Measurements from ENCODE around the gene NOD2. TPM values are rescaled to one million over a fixed set of nuclear protein-coding genes. Genes with fewer than 3 reads are reported as not detected.

Gene NOD2
- polyA plus RNA-seq, 4 donors, result 0.34 to 0.54 (median 0.46) TPM

- no peak for DNase-seq (ENCODE audit: low read depth in 4 of 4, low spot score in 3 of 4)
Observed at GRCh38 chr16:50737420-50737959, 44.1 kb downstream of the NOD2 start.

GRCh38 chr16:50739031-50739430, 45.6 kb downstream of the NOD2 start:
- no peak for DNase-seq (ENCODE audit: low read depth in 4 of 4, low spot score in 3 of 4)

DNA sequence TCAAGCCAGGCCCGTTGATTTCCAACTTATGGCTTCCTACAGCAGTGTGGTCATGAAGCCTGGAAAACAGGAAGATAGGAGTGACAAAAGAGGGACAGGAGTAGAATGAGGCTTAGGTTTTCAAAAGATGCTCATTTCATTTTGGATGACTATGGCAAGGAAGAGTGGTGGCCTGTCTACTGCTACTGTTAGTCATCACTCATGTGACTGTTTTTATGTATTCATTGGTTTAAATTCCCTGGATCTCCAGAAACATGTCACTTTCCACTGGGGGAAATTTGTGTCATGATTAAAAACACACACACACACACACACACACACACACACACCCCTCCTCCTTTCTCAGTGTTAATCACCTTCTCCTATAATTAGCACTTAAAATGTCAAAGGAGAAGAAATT, 47.3 kb downstream of the NOD2 start:
- no peak for DNase-seq (ENCODE audit: low read depth in 4 of 4, low spot score in 3 of 4)

GRCh38 chr16:50741225-50741780, 47.9 kb downstream of the NOD2 start:
- DNase-seq (ENCODE audit: low read depth in 4 of 4, low spot score in 3 of 4), result no peak

- peak; percentile 96 to 99 (median 98) for DNase-seq (ENCODE audit: low read depth in 4 of 4, low spot score in 3 of 4)
Observed at GRCh38 chr16:50741781-50742575, 48.6 kb downstream of the NOD2 start, which contains the start of gene CYLD. Gene CYLD (plus strand): TSS chr16:50742086. CDS start chr16:50749699, 7,613 bp downstream.

DNA sequence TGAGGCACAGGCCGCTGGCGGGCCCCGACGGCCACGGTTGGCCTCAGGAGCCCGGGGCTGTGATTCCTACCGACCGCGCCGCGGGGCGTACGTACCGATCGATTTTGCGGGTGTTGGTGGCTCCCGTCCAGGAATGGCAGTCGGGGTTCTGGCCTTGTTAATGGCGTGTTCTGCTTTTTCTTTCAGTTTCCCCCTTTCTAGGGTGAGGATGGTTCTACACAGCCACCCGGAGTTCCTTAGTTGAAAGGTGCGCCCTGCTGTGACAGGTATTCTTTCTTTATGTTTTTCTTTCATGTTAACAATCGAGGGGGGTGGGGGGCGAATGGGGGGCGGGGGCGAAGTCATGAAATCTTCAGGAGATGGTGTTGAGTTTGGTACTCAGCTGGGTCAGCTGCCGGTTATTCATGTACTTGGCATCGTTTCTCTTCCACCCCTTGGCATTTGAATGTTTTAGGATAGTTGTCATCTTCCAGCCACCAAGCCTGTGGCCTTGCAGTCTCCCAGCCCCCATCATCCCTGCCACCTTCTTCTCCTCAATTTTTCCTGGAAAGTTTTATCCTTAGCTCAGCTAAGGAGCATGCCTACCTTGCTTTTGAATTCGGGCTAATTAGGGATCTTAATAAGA, 49.3 kb downstream of the NOD2 start:
- no peak for DNase-seq (ENCODE audit: low read depth in 4 of 4, low spot score in 3 of 4)

GRCh38 chr16:50743581-50744225, 50.3 kb downstream of the NOD2 start:
- DNase-seq (ENCODE audit: low read depth in 4 of 4, low spot score in 3 of 4), result no peak

DNA sequence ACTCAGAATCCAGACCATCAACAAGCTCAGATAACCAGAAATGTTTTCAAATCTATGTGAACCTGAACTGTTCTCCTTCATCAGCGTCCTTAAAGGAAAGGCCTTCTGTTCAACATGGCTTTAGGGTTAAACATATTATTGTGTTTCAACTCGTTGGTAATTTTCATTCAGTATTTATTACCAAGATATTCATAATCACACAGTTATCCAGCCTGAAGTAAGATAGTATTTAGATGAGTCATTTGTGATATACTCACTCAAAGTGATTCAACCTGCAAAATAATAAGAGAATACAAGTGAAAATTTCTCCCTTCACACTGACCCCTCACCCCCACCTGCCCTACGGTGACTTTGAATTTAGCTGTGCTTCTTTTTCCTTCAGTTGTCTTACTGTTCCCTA, 51.5 kb downstream of the NOD2 start:
- no peak for DNase-seq (ENCODE audit: low read depth in 4 of 4, low spot score in 3 of 4)

DNA sequence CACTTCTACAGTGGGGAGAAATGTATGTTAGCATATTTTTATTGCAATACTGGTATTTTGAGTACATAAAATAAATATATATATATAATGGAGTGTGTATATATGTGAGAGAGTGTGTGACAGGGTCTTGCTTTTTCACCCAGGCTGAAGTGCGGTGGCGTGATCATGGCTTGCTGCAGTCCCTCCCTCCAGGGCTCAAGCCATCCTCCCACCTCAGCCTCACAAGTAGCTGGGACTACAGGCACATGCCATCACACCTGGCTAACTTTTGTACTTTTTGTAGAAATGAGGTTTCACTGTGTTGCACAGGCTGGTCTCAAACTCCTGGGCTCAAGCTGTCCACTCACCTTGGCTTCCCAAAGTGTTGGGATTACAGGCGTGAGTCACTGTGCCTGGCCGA, 52.5 kb downstream of the NOD2 start:
- no peak for DNase-seq (ENCODE audit: low read depth in 4 of 4, low spot score in 3 of 4)

- peak in 1 of 4 donors; percentile 19 for DNase-seq (ENCODE audit: low read depth in 4 of 4, low spot score in 3 of 4)
Observed at GRCh38 chr16:50747207-50747956, 54.0 kb downstream of the NOD2 start.

GRCh38 chr16:50751528-50751927, 58.1 kb downstream of the NOD2 start:
- DNase-seq (ENCODE audit: low read depth in 4 of 4, low spot score in 3 of 4), result no peak

DNA sequence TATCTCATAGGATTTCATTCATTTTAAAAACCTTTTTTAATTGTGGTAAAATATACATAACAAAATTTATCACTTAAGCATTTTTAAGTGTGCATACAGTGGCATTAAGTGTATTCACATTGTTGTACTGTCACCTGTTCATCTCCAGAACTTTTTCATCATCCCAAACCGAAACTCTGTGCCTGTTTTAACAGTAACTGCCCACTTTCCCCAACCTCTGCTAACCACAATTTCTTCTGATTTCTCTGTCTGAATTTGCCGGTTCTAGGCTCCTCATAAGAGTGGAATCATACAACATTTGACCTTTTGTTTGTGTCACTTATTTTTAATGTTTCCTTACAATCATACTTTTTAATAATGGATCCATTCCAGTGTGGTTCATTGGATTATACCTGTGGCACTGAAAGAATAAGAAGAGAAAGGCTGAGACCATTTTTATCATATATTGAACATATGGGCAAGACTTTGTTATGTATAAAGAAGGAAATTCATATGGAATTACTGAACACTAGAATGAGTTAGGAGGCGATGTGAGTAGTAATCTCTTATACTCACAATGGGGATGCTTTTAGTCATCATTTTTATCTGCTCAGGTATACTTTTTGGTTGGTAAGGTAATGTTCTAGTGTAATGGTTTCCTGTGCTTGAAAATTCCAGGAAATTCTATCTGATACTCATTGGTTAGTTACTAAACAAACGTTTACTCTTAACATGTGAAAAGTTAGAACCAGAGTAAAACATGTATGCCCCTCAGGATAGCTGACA, 59.2 kb downstream of the NOD2 start:
- no peak for DNase-seq (ENCODE audit: low read depth in 4 of 4, low spot score in 3 of 4)

DNA sequence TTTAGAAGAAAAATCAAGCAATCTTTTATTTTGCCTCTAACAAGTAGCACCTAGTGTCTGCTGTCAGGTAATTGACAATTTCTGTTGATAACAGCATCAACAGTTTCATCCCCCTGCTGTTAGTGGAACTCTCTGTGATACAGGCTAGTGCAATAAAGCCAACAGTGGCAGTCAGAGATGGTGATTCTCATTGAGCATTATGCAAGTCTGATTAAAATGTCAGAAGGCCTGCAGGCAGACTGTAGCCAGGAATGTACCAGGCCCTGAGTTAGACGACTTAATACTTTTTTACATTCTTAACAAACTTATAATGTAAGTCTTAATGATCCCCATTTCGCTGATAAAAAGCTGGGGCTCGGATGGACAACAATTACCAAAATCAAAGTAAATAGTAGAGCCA, 63.1 kb downstream of the NOD2 start:
- DNase-seq (ENCODE audit: low read depth in 4 of 4, low spot score in 3 of 4), result no peak

DNA sequence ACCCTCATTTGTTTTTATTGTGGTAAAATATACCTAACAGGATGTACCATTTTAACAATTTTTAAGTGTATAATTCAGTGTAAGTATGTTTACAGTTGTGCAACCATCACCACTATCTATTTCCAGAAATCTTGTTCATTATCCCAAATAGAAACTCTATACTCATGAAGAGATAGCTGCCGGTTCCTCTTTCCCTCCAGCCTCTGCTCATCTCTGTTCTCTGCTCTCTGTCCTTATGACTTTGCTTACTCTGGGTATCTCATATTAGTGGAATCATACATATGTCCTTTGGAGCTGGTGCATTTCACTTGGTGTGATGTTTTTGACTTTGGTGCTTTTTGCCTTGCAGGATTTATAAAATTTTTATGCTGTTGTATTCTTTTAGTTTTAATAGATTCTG, 67.9 kb downstream of the NOD2 start:
- DNase-seq (ENCODE audit: low read depth in 4 of 4, low spot score in 3 of 4), result no peak

DNA sequence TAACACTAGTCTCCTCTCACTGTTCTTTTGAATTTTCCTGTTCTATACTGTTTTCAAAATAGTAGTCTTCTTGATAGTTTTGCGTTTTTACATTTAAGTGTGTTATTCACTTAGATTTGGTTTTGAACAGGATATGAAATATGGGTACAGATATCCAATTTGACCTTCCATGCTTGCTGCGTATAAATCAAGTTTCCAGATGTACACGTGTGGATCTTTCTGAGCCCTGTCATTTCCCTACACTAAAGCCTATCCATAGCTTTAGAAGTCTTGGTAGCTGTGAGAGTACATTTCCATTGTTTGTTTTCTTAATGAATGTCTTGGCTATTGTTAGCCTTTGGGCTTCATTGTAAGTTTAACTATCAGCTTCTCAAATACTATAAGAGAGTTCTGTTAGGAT, 68.8 kb downstream of the NOD2 start:
- no peak for DNase-seq (ENCODE audit: low read depth in 4 of 4, low spot score in 3 of 4)

- DNase-seq (ENCODE audit: low read depth in 4 of 4, low spot score in 3 of 4), result no peak
Observed at GRCh38 chr16:50763211-50763610, 69.8 kb downstream of the NOD2 start.

- no peak for DNase-seq (ENCODE audit: low read depth in 4 of 4, low spot score in 3 of 4)
Observed at GRCh38 chr16:50765260-50765659, 71.9 kb downstream of the NOD2 start.

DNA sequence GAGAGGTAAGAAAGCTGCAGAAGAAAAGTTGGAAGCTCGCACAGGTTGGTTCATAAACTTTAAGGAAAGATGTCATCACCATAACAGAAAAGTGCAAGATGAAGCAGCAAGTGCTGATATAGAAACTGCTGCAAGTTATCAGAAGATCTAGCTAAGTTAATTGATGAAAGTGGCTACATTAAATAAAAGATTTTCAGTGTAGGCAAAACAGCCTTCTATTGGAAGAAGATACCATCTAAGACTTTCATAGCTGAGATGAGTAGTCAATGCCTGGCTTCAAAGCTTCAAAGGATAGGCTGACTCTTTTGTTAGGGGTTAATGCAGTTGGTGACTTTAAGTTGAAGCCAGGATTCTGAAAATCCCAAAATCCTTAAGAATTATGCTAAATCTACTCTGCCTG, 72.5 kb downstream of the NOD2 start:
- DNase-seq (ENCODE audit: low read depth in 4 of 4, low spot score in 3 of 4), result no peak

GRCh38 chr16:50767197-50767596, 73.8 kb downstream of the NOD2 start:
- no peak for DNase-seq (ENCODE audit: low read depth in 4 of 4, low spot score in 3 of 4)

DNA sequence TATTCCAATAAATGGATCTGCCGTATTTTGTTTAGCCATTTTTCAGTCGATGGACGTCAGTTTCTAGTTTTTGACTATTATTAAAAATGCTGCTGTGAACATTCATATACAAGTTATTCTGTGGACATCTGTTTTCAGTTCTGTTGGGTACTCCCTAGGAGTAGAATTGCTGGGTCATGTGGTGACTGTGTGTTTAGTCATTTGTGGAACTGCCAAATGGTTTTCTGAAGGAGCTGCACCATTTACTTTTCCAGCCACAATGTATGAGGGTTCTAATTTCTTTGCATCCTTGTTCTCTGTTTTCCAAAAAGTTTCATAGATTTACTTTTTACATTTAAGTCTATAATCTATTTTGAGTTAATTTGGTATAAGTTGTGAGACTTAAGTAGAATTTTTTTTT, 78.0 kb downstream of the NOD2 start:
- DNase-seq (ENCODE audit: low read depth in 4 of 4, low spot score in 3 of 4), result no peak

All from left renal pelvis (tissue), 4 donors.